ENCODE measurements around the gene LTBP2. TPM values are rescaled to one million over a fixed set of nuclear protein-coding genes. Genes with fewer than 3 reads are reported as not detected.

The LTBP2 gene
- total and polyA plus RNA-seq, 2 of the 13 experiments (the other 11 are each of a cell fraction or from before 2014, with no cell fraction given): 0.20 to 0.41 TPM

GRCh38 chr14:74621556-74621955, 9.5 kb upstream of the LTBP2 start (continued):
- TF ChIP-seq ISX (CRISPR knock-in tag; conservative IDR thresholded peaks at IDR 0.05) (no peak), AGO1 (IDR thresholded peaks at IDR 0.05; ENCODE audit: low read depth, low read length, poor library complexity, severe bottlenecking) (no peak), EEA1 (CRISPR knock-in tag; IDR thresholded peaks at IDR 0.05; ENCODE audit: borderline replicate concordance) (no peak), GMEB2 (CRISPR knock-in tag; IDR thresholded peaks at IDR 0.05; ENCODE audit: low read depth) (no peak), FOXO1 (CRISPR knock-in tag; IDR thresholded peaks at IDR 0.05) (no peak), ZFP62 (CRISPR knock-in tag; IDR thresholded peaks at IDR 0.05) (no peak)

- Histone ChIP-seq H3K27ac (ENCODE audit: extremely low read length, insufficient read depth, low read length) (no peak overlapping the region), H3K4me2 (ENCODE audit: low read depth, low read length) (peak overlapping the region; percentile 90), H4K20me1 (ENCODE audit: insufficient read depth, low read length) (no peaks in the 10 kb centered on the region), H3K27me3 (ENCODE audit: control insufficient read depth in 1 of 2, insufficient read depth in 2 of 2, low read length in 2 of 2) (no peaks in the 10 kb centered on the region), H3K36me3 (replicated peaks in 1 of 2; ENCODE audit: control insufficient read depth in 1 of 2, insufficient read depth in 2 of 2, low read length in 2 of 2) (no peaks in the 10 kb centered on the region), H3K79me2 (ENCODE audit: insufficient read depth, low read length) (no peaks in the 10 kb centered on the region), H3K4me3 (replicated peaks in 1 of 3; ENCODE audit: insufficient read depth in 1 of 3, low read depth in 2 of 3, low read length in 3 of 3) (no peak overlapping the region), H3K4me1 (ENCODE audit: insufficient read depth, low read length) (peaks cover 56% of the 10 kb centered on the region), H3K9ac (ENCODE audit: insufficient read depth, low read depth, low read length) (no peak overlapping the region), H3K9me3 (ENCODE audit: low read length) (no peaks in the 10 kb centered on the region), H2AFZ (ENCODE audit: low read length) (no peak overlapping the region)
- CTCF ChIA-PET (ENCODE audit: low intra/inter-chr PET ratio, low total read pairs): no interaction called here
- POLR2A ChIA-PET: no interaction called here
- 63% methylated on average over 3 of the region's 3 CpGs for WGBS (ENCODE audit: low lambda C conversion rate)
- in situ Hi-C loops (cut with HindIII; ENCODE audit: extremely low pct_ligation_motif_present, low pct_unique_long_range_greater_than_20kb): loop anchor here (25.0 kb wide), 1 partner anchor 166 kb away; no protein-coding TSS in a partner anchor
- FAIRE-seq (no peak), DNase-seq (ENCODE audit: low spot score) (no peak), ATAC-seq (no peak)
- intact Hi-C loops (cut with micrococcal nuclease; ENCODE audit: unreplicated experiment): no loop called here
- TF ChIP-seq ZBTB33 (CRISPR knock-in tag; IDR thresholded peaks at IDR 0.05) (no peak), ZMYM3 (CRISPR knock-in tag; IDR thresholded peaks at IDR 0.05) (peak; percentile 47; the same call in 1 of the 2 replicates), DMAP1 (CRISPR knock-in tag; IDR thresholded peaks at IDR 0.05) (no peak), GATA4 (IDR thresholded peaks at IDR 0.05; ENCODE audit: borderline replicate concordance, low read depth) (no peak), ADNP (CRISPR knock-in tag; IDR thresholded peaks at IDR 0.05) (peak; percentile 35; the same call in 1 of the 2 replicates), ZNF768 (CRISPR knock-in tag; IDR thresholded peaks at IDR 0.05) (peak; percentile 91), IRF1 (CRISPR knock-in tag; IDR thresholded peaks at IDR 0.05; ENCODE audit: low read depth) (no peak), STAT5B (CRISPR knock-in tag; IDR thresholded peaks at IDR 0.05) (no peak), ZNF225 (CRISPR knock-in tag; IDR thresholded peaks at IDR 0.05) (no peak), ZNF253 (CRISPR knock-in tag; IDR thresholded peaks at IDR 0.05; ENCODE audit: borderline replicate concordance) (no peak), STAG1 (CRISPR knock-in tag; IDR thresholded peaks at IDR 0.05) (no peak), KLF12 (CRISPR knock-in tag; IDR thresholded peaks at IDR 0.05; ENCODE audit: borderline replicate concordance) (no peak)
- no TSS peak for BruUV-seq (replicated peaks)
Measured at GRCh38 chr14:74620923-74621322, 8.9 kb upstream of the LTBP2 start.

Measured in HepG2 (cell line).